DND-41 (cell line): Measurements from ENCODE around the gene CYP2W1.

ENCODE experiments used
- CTCF ChIP-seq: IDR thresholded peaks from 2 replicates; pipeline ENCODE4 v1.5.1; 2012; ENCODE audit warnings: borderline replicate concordance, low read length, moderate library complexity, mild to moderate bottlenecking; ENCODE audit not compliant: poor library complexity, severe bottlenecking; ENCODE audit errors: extremely low read depth
- EZH2 ChIP-seq: IDR thresholded peaks from 3 replicates; pipeline ENCODE4 v1.6.1; 2012; ENCODE audit warnings: borderline replicate concordance, low read depth, mild to moderate bottlenecking, moderate library complexity, low read length, inconsistent platforms; ENCODE audit not compliant: severe bottlenecking

GRCh38 chr7:959271-959670 lies 23.7 kb upstream of the CYP2W1 start:
- no peak for TF ChIP-seq CTCF
- no peak for TF ChIP-seq EZH2
